Endodermal cell (in vitro differentiated cells): Measurements from ENCODE around the gene PUS10. TPM values are rescaled to one million over a fixed set of nuclear protein-coding genes. Genes with fewer than 3 reads are reported as not detected.

Source experiments
- DNase-seq: peaks from one replicate; pipeline ENCODE4 v3.0.0-alpha.2; 2017
- H3K27ac ChIP-seq: 2 replicates; pipeline ENCODE4 v1.5.1; 2013; ENCODE audit warnings: mild to moderate bottlenecking, low read depth, low read length, moderate library complexity
- H3K27me3 ChIP-seq: 2 replicates; pipeline ENCODE4 v1.6.1; 2013; ENCODE audit warnings: mild to moderate bottlenecking, low read length, moderate library complexity; ENCODE audit not compliant: insufficient read depth, control insufficient read depth, poor library complexity, severe bottlenecking
- H3K36me3 ChIP-seq: 2 replicates; pipeline ENCODE4 v1.7.0; 2013; ENCODE audit warnings: mild to moderate bottlenecking, low read length, moderate library complexity; ENCODE audit not compliant: control insufficient read depth, insufficient read depth
- H3K4me1 ChIP-seq: one replicate; pipeline ENCODE4 v1.7.0; 2013; ENCODE audit warnings: low read length; ENCODE audit not compliant: control insufficient read depth, insufficient read depth
- H3K4me3 ChIP-seq: 2 replicates; pipeline ENCODE4 v1.5.1; 2013; ENCODE audit warnings: mild to moderate bottlenecking, low read length, moderate library complexity
- H3K9ac ChIP-seq: 2 replicates; pipeline ENCODE4 v1.6.1; 2013; ENCODE audit warnings: mild to moderate bottlenecking, low read length, moderate library complexity; ENCODE audit not compliant: poor library complexity, severe bottlenecking; ENCODE audit errors: extremely low read depth
- H3K9me3 ChIP-seq: 2 replicates; pipeline ENCODE4 v1.6.1; 2013; ENCODE audit warnings: mild to moderate bottlenecking, low read length, moderate library complexity; ENCODE audit not compliant: control insufficient read depth
- H3K27ac Mint-ChIP-seq: 2 replicates; pipeline ENCODE4 v1.8.0; 2020; ENCODE audit warnings: mixed read lengths
- H3K27me3 Mint-ChIP-seq: 2 replicates; pipeline ENCODE4 v1.8.0; 2021; ENCODE audit warnings: mild to moderate bottlenecking, mixed read lengths; ENCODE audit not compliant: insufficient read depth
- H3K36me3 Mint-ChIP-seq: 2 replicates; pipeline ENCODE4 v1.8.0; 2020; ENCODE audit warnings: low read depth, mixed read lengths
- H3K4me1 Mint-ChIP-seq: 2 replicates; pipeline ENCODE4 v1.8.0; 2020; ENCODE audit warnings: mixed read lengths
- H3K4me3 Mint-ChIP-seq: 2 replicates; pipeline ENCODE4 v1.8.0; 2020; ENCODE audit warnings: mild to moderate bottlenecking, moderate library complexity, mixed read lengths
- H3K9me3 Mint-ChIP-seq: 2 replicates; pipeline ENCODE4 v1.8.0; 2020; ENCODE audit warnings: mild to moderate bottlenecking, mixed read lengths
- WGBS, 2 experiments: methylation state at CpG; one replicate each; pipeline versions ENCODE4 v1.1.5 to v1.1.7; 2013; ENCODE audit warnings: missing lambda C conversion rate in 2 of 2, mixed read lengths in 1 of 2; ENCODE audit not compliant: insufficient coverage in 1 of 2, insufficient read length in 1 of 2; 5-methylcytosine and 5-hydroxymethylcytosine counted together
- total RNA-seq, 2 donors: library from RNA; stranded (reverse); fragmentation: NEBNext Ultra II Directional in 1 of 2; extraction: Animal tissue kit (Norgen Biotek cat#: 25700) in 1 of 2; gene quantifications; 2 replicates in 1 of 2; 3 replicates in 1 of 2; pipeline ENCODE4 v1.2.1, GENCODE V29; 2021
- TF ChIP-seq, protein P1 (sequence below): fragments of 200-600 bp; sonication (generic); conservative IDR thresholded peaks from 2 replicates; pipeline ENCODE4 v1.5.0; 2021; ENCODE audit warnings: antibody characterized with exemption, mild to moderate bottlenecking

Gene PUS10
- total RNA-seq, 2 donors from 2014 or later, result 3.9 to 6.1 TPM

DNA sequence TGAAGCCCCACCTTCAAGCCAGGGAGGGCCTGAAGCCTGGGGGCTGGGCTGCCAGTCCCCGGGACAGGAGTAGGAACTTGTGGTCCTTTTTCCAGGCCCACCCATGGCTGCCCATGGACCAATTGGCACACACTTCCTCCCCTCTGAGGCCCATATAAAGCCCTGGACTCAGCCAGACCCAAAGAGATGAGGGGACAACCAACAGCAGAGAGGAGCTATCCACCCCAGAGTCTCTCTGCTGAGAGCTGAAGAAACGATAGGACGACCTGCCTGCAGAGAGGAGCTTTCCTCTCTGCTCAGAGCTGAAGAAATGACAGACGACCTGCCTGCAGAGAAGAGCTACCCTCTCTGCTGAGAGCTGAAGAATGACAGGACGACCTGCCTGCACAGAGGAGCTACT lies 44.4 kb downstream of the PUS10 start:
- H3K4me1 Mint-ChIP-seq, result peaks cover 4% of the 10 kb centered on the region
- no peak overlapping the region for H3K4me3 Mint-ChIP-seq
- Histone ChIP-seq H3K36me3 (no peaks in the 10 kb centered on the region), H3K27ac (no peak overlapping the region), H3K4me3 (no peak overlapping the region), H3K9ac (no peak overlapping the region), H3K4me1 (peaks cover 4% of the 10 kb centered on the region), H3K27me3 (no peaks in the 10 kb centered on the region), H3K9me3 (no peaks in the 10 kb centered on the region)
- WGBS, 2 experiments, result 84 to 88% methylated on average over 4 to 5 of the region's 5 CpGs
- H3K27ac Mint-ChIP-seq, result no peak overlapping the region
- no peaks in the 10 kb centered on the region for H3K36me3 Mint-ChIP-seq
- TF ChIP-seq, protein P1, sequence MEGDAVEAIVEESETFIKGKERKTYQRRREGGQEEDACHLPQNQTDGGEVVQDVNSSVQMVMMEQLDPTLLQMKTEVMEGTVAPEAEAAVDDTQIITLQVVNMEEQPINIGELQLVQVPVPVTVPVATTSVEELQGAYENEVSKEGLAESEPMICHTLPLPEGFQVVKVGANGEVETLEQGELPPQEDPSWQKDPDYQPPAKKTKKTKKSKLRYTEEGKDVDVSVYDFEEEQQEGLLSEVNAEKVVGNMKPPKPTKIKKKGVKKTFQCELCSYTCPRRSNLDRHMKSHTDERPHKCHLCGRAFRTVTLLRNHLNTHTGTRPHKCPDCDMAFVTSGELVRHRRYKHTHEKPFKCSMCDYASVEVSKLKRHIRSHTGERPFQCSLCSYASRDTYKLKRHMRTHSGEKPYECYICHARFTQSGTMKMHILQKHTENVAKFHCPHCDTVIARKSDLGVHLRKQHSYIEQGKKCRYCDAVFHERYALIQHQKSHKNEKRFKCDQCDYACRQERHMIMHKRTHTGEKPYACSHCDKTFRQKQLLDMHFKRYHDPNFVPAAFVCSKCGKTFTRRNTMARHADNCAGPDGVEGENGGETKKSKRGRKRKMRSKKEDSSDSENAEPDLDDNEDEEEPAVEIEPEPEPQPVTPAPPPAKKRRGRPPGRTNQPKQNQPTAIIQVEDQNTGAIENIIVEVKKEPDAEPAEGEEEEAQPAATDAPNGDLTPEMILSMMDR, result no peak
- H3K27me3 Mint-ChIP-seq, result peaks cover 4% of the 10 kb centered on the region
- H3K9me3 Mint-ChIP-seq, result no peaks in the 10 kb centered on the region
- peak; percentile 45 for DNase-seq

DNA sequence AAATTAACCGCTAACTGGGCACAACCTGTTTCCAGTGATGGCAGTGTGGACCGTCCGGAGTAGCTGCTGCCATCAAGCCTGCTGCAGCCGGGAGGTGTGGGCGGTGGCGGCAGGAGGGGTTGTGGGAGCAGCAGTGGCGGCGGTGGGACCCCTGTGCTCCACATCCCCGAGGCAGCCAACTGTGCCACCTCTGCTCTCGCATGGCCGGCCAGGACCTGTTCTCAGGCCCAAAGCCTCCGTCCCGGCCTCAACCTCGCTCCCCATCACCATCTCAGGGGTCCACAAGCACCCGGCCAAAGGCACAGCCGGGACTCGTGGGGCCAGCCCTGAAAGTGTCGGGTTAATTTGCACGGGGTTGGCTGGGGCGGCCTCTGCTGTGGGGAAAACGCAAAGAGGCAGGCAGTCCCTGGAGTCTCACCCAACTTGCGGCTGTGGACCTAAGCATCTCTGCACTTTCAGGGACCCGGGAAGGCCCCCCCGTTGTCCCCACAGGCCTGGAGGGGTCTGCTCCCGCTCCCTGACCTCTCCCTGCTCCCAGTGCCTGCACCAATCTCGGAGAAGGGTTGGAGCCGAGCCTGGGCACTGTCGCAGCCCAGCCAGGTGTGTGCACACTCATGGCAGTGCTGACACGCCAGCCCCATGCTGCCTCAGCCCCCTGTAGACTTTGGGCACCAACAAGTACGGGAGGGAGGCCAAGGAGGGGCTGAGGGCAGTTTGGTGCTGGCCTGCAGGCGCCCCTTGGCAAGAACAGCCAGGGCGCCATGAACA lies 45.0 kb downstream of the PUS10 start:
- Mint-ChIP-seq H3K9me3 (no peaks in the 10 kb centered on the region), H3K27ac (no peak overlapping the region), H3K4me1 (peaks cover 4% of the 10 kb centered on the region), H3K36me3 (no peaks in the 10 kb centered on the region), H3K4me3 (no peak overlapping the region), H3K27me3 (no peaks in the 10 kb centered on the region)
- peak; percentile 47 for DNase-seq
- H3K4me1 ChIP-seq, result peaks cover 4% of the 10 kb centered on the region
- no peak overlapping the region for H3K9ac ChIP-seq
- TF ChIP-seq, protein P1, result no peak
- H3K9me3 ChIP-seq, result no peaks in the 10 kb centered on the region
- H3K27me3 ChIP-seq, result no peaks in the 10 kb centered on the region
- H3K4me3 ChIP-seq, result no peak overlapping the region
- 94 to 98% methylated on average over 7 to 32 of the region's 32 CpGs for WGBS, 2 experiments
- H3K36me3 ChIP-seq, result no peaks in the 10 kb centered on the region
- H3K27ac ChIP-seq, result no peak overlapping the region

DNA sequence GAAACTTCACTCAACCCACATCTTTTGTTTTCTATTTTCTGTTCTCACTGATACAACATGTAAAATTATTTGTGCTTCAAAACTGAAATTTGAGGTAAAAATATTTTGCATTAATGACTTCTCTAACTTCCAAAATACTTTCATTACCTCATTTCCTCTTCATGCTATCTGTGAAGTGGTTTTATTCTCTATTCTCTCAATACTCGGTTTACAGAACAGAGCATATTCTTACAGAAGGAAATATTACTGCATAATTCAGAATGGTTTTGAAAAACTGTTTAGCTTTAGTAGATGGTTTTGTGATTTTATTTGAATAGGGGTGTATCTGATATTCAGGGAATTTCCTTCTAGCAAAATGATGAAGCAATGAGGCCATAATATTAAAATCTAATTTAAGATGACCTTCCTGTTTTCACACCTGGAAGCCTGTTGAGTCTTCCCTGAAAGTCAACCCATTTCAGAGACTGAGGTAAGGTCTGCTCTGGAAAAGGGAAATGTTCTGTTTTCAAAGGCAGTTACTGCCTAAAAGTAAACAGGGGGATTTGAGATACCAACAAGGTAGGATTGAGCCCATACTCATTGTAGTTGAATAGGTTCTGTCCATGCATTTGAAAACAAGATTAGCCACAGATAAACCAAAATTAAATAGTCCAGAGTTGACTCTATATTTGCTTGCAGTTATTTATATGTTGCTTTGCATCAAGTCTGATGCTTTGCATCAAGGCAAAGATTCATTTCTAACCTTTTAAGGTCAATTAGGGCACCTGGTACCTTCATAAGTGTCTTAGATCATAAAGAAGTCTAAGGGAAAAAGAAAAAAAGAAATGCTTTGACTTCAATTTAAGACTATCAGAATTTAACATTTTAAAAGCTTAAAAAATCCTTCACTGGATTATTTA lies 51.3 kb downstream of the PUS10 start:
- H3K9me3 Mint-ChIP-seq, result no peaks in the 10 kb centered on the region
- Histone ChIP-seq H3K27me3 (no peaks in the 10 kb centered on the region), H3K27ac (no peak overlapping the region), H3K9ac (no peak overlapping the region), H3K36me3 (no peaks in the 10 kb centered on the region), H3K9me3 (no peaks in the 10 kb centered on the region), H3K4me1 (peaks cover 4% of the 10 kb centered on the region), H3K4me3 (no peak overlapping the region)
- TF ChIP-seq, protein P1, result no peak
- H3K4me3 Mint-ChIP-seq, result no peak overlapping the region
- H3K36me3 Mint-ChIP-seq, result no peaks in the 10 kb centered on the region
- no peaks in the 10 kb centered on the region for H3K27me3 Mint-ChIP-seq
- H3K27ac Mint-ChIP-seq, result no peak overlapping the region
- WGBS, 2 experiments, result no CpG with 5 or more reads among the region's 1 CpG
- DNase-seq, result no peak
- H3K4me1 Mint-ChIP-seq, result peaks cover 14% of the 10 kb centered on the region
